Endothelial cell of umbilical vein (primary cell): Measurements from ENCODE around the gene UBE3B.

Source experiments
- EZH2 ChIP-seq: IDR thresholded peaks from 2 replicates; pipeline ENCODE4 v1.6.1; 2012; ENCODE audit warnings: borderline replicate concordance, low read depth, mild to moderate bottlenecking, moderate library complexity, low read length, inconsistent platforms; ENCODE audit not compliant: severe bottlenecking
- FOS ChIP-seq: IDR thresholded peaks from 2 replicates; pipeline ENCODE4 v1.6.1; 2011; ENCODE audit warnings: mild to moderate bottlenecking, low read length, moderate library complexity, borderline replicate concordance; ENCODE audit not compliant: insufficient read depth
- GATA2 ChIP-seq: IDR thresholded peaks from 2 replicates; pipeline ENCODE4 v1.7.0; 2011; ENCODE audit warnings: low read depth, mild to moderate bottlenecking, moderate library complexity, mixed read lengths, low read length; ENCODE audit not compliant: insufficient read length, insufficient read depth
- JUN ChIP-seq: IDR thresholded peaks from 2 replicates; pipeline ENCODE4 v1.6.1; 2011; ENCODE audit warnings: borderline replicate concordance, low read depth; ENCODE audit not compliant: insufficient read length, insufficient read depth
- MYC ChIP-seq: IDR thresholded peaks from one replicate; pipeline ENCODE4 v1.6.1; 2011; ENCODE audit warnings: mild to moderate bottlenecking, low read depth, low read length
- POLR2A ChIP-seq: IDR thresholded peaks from 2 replicates; pipeline ENCODE4 v1.6.1; 2012; ENCODE audit warnings: low read depth, mild to moderate bottlenecking, control low read depth, low read length
- POLR2AphosphoS5 ChIP-seq: IDR thresholded peaks from 2 replicates; pipeline ENCODE4 v1.6.1; 2012; ENCODE audit warnings: low read depth, mild to moderate bottlenecking, control low read depth, low read length, moderate library complexity; ENCODE audit not compliant: insufficient read depth
- TF ChIP-seq, protein P1 (sequence below), 2 donors: IDR thresholded peaks; 1 replicate in 1 of 2; 2 replicates in 1 of 2; pipeline ENCODE4 v1.5.1; 2011; ENCODE audit warnings: low read length in 2 of 2, mild to moderate bottlenecking in 2 of 2, moderate library complexity in 2 of 2, control low read depth in 1 of 2, inconsistent platforms in 1 of 2, low read depth in 1 of 2; ENCODE audit not compliant: insufficient read depth in 1 of 2; ENCODE audit errors: extremely low read depth in 1 of 2
- TF ChIP-seq, protein P2 (sequence below): IDR thresholded peaks from 2 replicates; pipeline ENCODE4 v1.6.1; 2011; ENCODE audit not compliant: insufficient read depth, insufficient read length

DNA sequence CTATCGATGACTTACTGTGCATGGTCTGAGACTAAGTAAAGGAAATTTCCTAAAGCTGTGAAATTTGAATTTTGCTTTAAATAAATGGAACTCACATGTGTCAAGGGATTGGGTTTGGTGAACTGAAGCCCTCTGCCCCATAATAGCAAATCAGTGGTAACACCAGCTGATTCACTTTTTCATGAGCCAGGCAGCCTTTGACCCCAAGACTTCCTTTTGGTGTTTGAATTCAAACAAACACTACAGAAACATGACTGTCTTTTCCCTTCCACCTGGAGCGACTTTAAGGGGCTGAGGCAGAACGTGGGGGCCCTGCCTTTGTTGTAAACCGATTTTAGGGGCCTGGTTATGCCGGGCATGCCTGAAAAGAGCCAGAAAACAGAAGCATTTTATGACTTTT, 29.2 kb upstream of the UBE3B start:
- TF ChIP-seq, protein P1, sequence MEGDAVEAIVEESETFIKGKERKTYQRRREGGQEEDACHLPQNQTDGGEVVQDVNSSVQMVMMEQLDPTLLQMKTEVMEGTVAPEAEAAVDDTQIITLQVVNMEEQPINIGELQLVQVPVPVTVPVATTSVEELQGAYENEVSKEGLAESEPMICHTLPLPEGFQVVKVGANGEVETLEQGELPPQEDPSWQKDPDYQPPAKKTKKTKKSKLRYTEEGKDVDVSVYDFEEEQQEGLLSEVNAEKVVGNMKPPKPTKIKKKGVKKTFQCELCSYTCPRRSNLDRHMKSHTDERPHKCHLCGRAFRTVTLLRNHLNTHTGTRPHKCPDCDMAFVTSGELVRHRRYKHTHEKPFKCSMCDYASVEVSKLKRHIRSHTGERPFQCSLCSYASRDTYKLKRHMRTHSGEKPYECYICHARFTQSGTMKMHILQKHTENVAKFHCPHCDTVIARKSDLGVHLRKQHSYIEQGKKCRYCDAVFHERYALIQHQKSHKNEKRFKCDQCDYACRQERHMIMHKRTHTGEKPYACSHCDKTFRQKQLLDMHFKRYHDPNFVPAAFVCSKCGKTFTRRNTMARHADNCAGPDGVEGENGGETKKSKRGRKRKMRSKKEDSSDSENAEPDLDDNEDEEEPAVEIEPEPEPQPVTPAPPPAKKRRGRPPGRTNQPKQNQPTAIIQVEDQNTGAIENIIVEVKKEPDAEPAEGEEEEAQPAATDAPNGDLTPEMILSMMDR (IDR thresholded peaks at IDR 0.05; ENCODE audit: extremely low read depth in 1 of 2, insufficient read depth in 1 of 2, low read depth in 1 of 2, low read length in 2 of 2), result no peak
- TF ChIP-seq POLR2A (no peak), POLR2AphosphoS5 (peak; percentile 26), MYC (no peak), EZH2 (no peak), GATA2 (no peak), FOS (no peak), JUN (no peak)
- TF ChIP-seq, protein P2, sequence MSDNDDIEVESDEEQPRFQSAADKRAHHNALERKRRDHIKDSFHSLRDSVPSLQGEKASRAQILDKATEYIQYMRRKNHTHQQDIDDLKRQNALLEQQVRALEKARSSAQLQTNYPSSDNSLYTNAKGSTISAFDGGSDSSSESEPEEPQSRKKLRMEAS, result no peak
